Stomach (tissue), 9 donors: ENCODE measurements around the gene CFAP161. TPM values are rescaled to one million over a fixed set of nuclear protein-coding genes. Genes with fewer than 3 reads are reported as not detected.

Experiments
- DNase-seq, 2 donors: peaks; one replicate each; pipeline versions ENCODE4 v3.0.0 to v3.0.0-alpha.2; 2013 to 2019
- H3K27ac ChIP-seq, 5 donors: fragments of 200-600 bp in 4 of 5; sonication (generic) in 4 of 5; one replicate each; pipeline ENCODE4 v1.5.1; 2013 to 2019; ENCODE audit warnings: mild to moderate bottlenecking in 1 of 5, moderate library complexity in 1 of 5
- H3K27me3 ChIP-seq, 3 donors: fragments of 200-600 bp; sonication (generic); one replicate each; pipeline ENCODE4 v1.5.1; 2017 to 2019; ENCODE audit warnings: mixed run types in 1 of 3
- H3K36me3 ChIP-seq, 4 donors: fragments of 200-600 bp; sonication (generic); 1 replicate in 3 of 4; 2 replicates in 1 of 4; pipeline ENCODE4 v1.5.1; 2016 to 2019
- H3K4me1 ChIP-seq, 4 donors: fragments of 200-600 bp; sonication (generic); one replicate each; pipeline ENCODE4 v1.5.1; 2016 to 2019
- H3K4me3 ChIP-seq, 4 donors: fragments of 200-600 bp; sonication (generic) in 3 of 4; one replicate each; pipeline ENCODE4 v1.5.1; 2016 to 2019; ENCODE audit warnings: mild to moderate bottlenecking in 1 of 4
- H3K9me3 ChIP-seq, 4 donors: fragments of 200-600 bp; sonication (generic); one replicate each; pipeline ENCODE4 v1.5.1; 2016 to 2019
- EP300 ChIP-seq: sonication (generic); formaldehyde crosslinking; IDR thresholded peaks from one replicate; pipeline ENCODE4 v1.6.1; 2017; ENCODE audit warnings: antibody characterized with exemption
- POLR2A ChIP-seq, 4 donors: fragments of 450-650 bp; IDR thresholded peaks; one replicate each; pipeline ENCODE4 v1.6.1; 2016; ENCODE audit warnings: antibody characterized with exemption in 4 of 4, control low read depth in 2 of 4, mild to moderate bottlenecking in 1 of 4, moderate library complexity in 1 of 4
- POLR2AphosphoS5 ChIP-seq, 3 donors: sonication (generic); formaldehyde crosslinking; IDR thresholded peaks; one replicate each; pipeline ENCODE4 v1.6.1; 2016; ENCODE audit warnings: antibody characterized with exemption in 3 of 3
- WGBS, 5 donors: extraction: QIAGEN DNeasy Blood & Tissue Kit in 3 of 5; methylation state at CpG; one replicate each; pipeline versions ENCODE4 v1.1.5 to v1.1.7; 2013 to 2018; 5-methylcytosine and 5-hydroxymethylcytosine counted together
- intact Hi-C: fragments of 100-400 bp; cut with DNase I; formaldehyde crosslinking; loops from one replicate; pipeline ENCODE4 v1.15.1; 2023; ENCODE audit warnings: low total_unique reads
- polyA plus RNA-seq, 3 donors: library from polyadenylated mRNA; stranded (reverse); fragments of 200-250 nt; gene quantifications; one replicate each; pipeline ENCODE4 v1.2.3, GENCODE V29; 2013
- total RNA-seq, 5 donors: library from RNA; depleted of rRNA; stranded (reverse); fragments of >200 nt; gene quantifications; one replicate each; pipeline versions ENCODE4 v1.1.0 to v1.2.3, GENCODE V29; 2014 to 2016
- TF ChIP-seq, protein P1 (sequence below), 7 experiments: fragments of 450-650 bp in 4 of 7; fragments of 200-600 bp in 3 of 7; sonication (generic) in 3 of 7; IDR thresholded peaks; one replicate each; pipeline ENCODE4 v1.5.1; 2016 to 2019; ENCODE audit warnings: antibody characterized with exemption in 7 of 7, control low read depth in 2 of 7, mild to moderate bottlenecking in 1 of 7
- donor health status: healthy with polysubstance abuse.
- donor health status: Bipolar disorder and iron deficiency.
- donor health status: healthy.

Gene CFAP161
- total and polyA plus RNA-seq, 8 donors = 0.19 to 2.6 TPM; not detected in 6

DNA sequence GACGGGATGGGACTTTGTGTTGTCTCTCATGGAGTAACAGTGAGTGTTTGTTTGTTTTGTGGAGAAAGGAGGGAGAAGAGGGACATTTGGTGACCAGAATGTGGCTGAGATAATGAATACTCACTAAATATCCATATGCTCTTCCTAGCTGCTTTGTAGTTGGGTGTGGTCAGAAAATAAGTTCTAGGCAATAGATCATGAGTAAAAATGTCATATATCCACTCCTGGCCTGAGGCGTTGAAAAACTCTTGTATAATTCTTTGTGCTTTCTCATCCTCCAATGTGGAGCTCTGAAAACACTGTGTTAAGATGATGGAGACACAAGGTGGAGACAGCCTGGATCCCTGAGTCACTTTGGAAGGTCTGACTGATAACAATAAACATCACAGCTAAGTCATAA, 34.6 kb downstream of the CFAP161 start:
- Histone ChIP-seq H3K27ac (no peak overlapping the region), H3K4me3 (no peak overlapping the region), H3K36me3 (no peaks in the 10 kb centered on the region), H3K27me3 (peaks cover 0 to 3% (median 0%) of the 10 kb centered on the region in 3 donors), H3K9me3 (no peaks in the 10 kb centered on the region), H3K4me1 (peaks cover 8 to 24% (median 19%) of the 10 kb centered on the region in 4 donors)
- TF ChIP-seq, protein P1, sequence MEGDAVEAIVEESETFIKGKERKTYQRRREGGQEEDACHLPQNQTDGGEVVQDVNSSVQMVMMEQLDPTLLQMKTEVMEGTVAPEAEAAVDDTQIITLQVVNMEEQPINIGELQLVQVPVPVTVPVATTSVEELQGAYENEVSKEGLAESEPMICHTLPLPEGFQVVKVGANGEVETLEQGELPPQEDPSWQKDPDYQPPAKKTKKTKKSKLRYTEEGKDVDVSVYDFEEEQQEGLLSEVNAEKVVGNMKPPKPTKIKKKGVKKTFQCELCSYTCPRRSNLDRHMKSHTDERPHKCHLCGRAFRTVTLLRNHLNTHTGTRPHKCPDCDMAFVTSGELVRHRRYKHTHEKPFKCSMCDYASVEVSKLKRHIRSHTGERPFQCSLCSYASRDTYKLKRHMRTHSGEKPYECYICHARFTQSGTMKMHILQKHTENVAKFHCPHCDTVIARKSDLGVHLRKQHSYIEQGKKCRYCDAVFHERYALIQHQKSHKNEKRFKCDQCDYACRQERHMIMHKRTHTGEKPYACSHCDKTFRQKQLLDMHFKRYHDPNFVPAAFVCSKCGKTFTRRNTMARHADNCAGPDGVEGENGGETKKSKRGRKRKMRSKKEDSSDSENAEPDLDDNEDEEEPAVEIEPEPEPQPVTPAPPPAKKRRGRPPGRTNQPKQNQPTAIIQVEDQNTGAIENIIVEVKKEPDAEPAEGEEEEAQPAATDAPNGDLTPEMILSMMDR (IDR thresholded peaks at IDR 0.05) = no peak
- no peak for TF ChIP-seq POLR2A (IDR thresholded peaks at IDR 0.05)
- TF ChIP-seq EP300 = no peak
- no peak for TF ChIP-seq POLR2AphosphoS5 (IDR thresholded peaks at IDR 0.05)
- DNase-seq = no peak
- 77 to 94% (median 89%) methylated on average over 2 of the region's 2 CpGs for WGBS, 5 donors
- intact Hi-C loops = no loop called here

DNA sequence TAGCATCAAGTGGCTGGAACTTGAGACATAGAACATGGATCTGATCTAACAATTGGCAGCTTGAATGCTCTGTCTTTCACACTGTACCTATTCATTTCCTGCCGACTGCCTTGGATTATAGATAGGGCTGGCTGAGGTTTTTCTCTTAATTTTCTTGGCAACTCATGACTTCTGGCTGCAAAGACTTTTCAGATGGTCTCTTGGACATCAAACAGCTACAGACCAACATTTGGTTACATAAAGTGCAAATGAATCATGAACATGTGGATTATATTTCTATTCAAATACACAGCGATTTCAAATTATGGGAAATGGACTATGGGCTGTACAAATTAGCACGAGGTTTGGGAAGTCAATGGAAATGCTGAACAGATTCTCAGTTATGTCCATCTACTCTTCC, 36.4 kb downstream of the CFAP161 start:
- H3K27me3 ChIP-seq = peaks cover 0 to 3% (median 0%) of the 10 kb centered on the region in 3 donors
- whole genome bisulfite sequencing, 5 donors = 53 to 59% (median 57%) methylated on average over 3 of the region's 3 CpGs
- peaks cover 8 to 24% (median 16%) of the 10 kb centered on the region in 4 donors for H3K4me1 ChIP-seq
- H3K36me3 ChIP-seq = no peaks in the 10 kb centered on the region
- TF ChIP-seq POLR2AphosphoS5 (IDR thresholded peaks at IDR 0.05) (no peak), EP300 (no peak), POLR2A (IDR thresholded peaks at IDR 0.05) (no peak)
- TF ChIP-seq, protein P1 (IDR thresholded peaks at IDR 0.05) = no peak
- H3K9me3 ChIP-seq = no peaks in the 10 kb centered on the region
- H3K4me3 ChIP-seq = no peak overlapping the region
- intact Hi-C loops = no loop called here
- DNase-seq = no peak
- H3K27ac ChIP-seq = no peak overlapping the region

DNA sequence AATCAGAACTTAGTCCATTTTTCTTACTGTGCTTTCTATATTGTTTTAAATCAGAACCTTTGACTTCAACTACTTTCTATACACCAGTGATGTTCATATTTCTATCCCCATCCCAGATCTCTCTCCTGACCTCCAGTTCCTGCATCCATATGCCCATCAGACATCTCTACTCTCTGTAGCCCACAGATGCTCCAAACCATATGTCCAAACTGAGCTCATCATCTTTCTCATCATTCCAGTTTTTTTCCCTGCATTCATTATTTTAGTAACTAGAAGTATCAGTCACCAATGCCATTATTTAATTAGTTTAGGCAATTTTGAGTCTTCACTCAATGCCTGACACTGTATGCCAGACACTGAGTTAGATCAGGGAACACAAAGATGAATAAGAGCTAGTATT, 37.2 kb downstream of the CFAP161 start:
- H3K9me3 ChIP-seq = no peaks in the 10 kb centered on the region
- DNase-seq = no peak
- H3K36me3 ChIP-seq = no peaks in the 10 kb centered on the region
- no peak overlapping the region for H3K27ac ChIP-seq
- no peak overlapping the region for H3K4me3 ChIP-seq
- H3K27me3 ChIP-seq = peaks cover 0 to 3% (median 0%) of the 10 kb centered on the region in 3 donors
- peaks cover 8 to 23% (median 16%) of the 10 kb centered on the region in 4 donors for H3K4me1 ChIP-seq
- intact Hi-C loops = no loop called here
- no peak for TF ChIP-seq POLR2AphosphoS5 (IDR thresholded peaks at IDR 0.05)
- TF ChIP-seq EP300 = no peak
- TF ChIP-seq, protein P1 (IDR thresholded peaks at IDR 0.05) = no peak
- no peak for TF ChIP-seq POLR2A (IDR thresholded peaks at IDR 0.05)

DNA sequence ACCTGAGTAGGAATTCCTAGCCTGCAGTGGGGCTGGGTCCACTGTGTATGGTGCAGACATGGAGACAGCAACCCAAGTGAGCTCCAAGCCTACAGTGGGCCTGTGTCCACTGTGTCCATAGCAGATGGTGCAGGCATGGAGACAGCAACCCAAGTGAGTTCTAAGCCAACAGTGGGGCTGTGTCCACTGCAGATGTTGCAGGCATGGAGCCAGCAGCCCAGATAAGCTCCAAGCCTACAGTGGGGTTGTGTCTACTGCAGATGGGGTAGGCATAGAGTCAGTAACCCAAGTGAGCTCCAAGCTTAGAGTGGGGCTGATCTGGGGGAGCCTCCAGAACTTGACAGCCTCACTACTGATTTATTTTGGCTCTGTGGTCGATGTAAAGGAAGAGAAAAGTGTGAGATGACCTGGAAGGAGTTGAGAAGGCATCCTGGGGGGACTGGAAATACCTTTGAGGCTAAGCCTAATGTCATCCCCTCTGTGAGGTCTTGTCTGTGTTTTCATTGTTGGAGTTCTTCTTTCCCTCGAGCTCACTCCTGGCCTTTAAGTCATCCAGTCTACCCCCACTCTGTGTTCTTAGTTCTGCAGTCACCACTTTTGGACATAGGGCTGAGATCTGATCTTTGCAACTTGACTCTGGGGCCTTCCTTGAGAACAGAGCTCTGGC, 40.2 kb downstream of the CFAP161 start:
- TF ChIP-seq POLR2A (IDR thresholded peaks at IDR 0.05) (no peak), POLR2AphosphoS5 (IDR thresholded peaks at IDR 0.05) (no peak)
- no peak overlapping the region for H3K4me3 ChIP-seq
- WGBS, 5 donors = 60 to 83% (median 70%) methylated on average over 2 of the region's 2 CpGs
- no peak for DNase-seq
- intact Hi-C loops = no loop called here
- peaks cover 0 to 3% (median 0%) of the 10 kb centered on the region in 3 donors for H3K27me3 ChIP-seq
- no peaks in the 10 kb centered on the region for H3K4me1 ChIP-seq
- no peaks in the 10 kb centered on the region for H3K9me3 ChIP-seq
- no peaks in the 10 kb centered on the region for H3K36me3 ChIP-seq
- no peak overlapping the region for H3K27ac ChIP-seq

DNA sequence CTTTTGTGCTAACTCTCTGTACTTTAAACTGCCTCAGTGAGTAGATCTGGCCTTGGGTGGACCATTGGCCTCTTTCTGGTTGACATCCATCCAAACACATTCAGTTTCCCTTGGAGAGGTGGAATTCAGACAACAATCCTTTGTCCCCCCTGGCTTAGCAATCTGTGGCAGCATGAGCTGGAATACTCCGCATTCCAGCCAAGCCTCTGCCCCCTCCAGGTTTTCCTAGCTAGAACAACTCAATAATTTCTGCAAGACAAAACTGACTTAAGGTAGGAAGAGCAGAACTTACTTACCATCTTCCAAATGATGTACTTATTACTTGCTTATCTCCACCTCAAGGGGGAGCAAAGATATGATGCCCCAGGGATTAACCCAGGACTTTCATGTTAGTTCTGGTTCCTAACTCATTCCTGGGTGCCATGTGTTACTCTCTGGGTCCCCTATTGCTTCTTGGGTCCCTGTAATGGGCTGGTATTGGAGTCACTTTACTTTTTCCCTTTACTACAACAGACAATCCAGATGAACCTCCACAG, 40.8 kb downstream of the CFAP161 start:
- intact Hi-C loops = no loop called here
- TF ChIP-seq POLR2A (IDR thresholded peaks at IDR 0.05) (no peak), EP300 (no peak), POLR2AphosphoS5 (IDR thresholded peaks at IDR 0.05) (no peak)
- TF ChIP-seq, protein P1 (IDR thresholded peaks at IDR 0.05) = no peak

More for the DNA sequence above, 40.8 kb downstream of the CFAP161 start:
- no peaks in the 10 kb centered on the region for H3K9me3 ChIP-seq
- H3K36me3 ChIP-seq = no peaks in the 10 kb centered on the region
- H3K27ac ChIP-seq = no peak overlapping the region
- peaks cover 0 to 3% (median 0%) of the 10 kb centered on the region in 3 donors for H3K27me3 ChIP-seq
- WGBS, 5 donors = 98 to 100% (median 100%) methylated on average over 1 of the region's 1 CpG
- no peaks in the 10 kb centered on the region for H3K4me1 ChIP-seq
- no peak overlapping the region for H3K4me3 ChIP-seq
- no peak for DNase-seq
